ENCODE measurements around the gene AMDHD2. TPM values are rescaled to one million over a fixed set of nuclear protein-coding genes. Genes with fewer than 3 reads are reported as not detected.

The AMDHD2 gene
- total RNA-seq, 1 donor from 2014 or later, result 9.3 TPM

- peaks cover 30% of the 10 kb centered on the region for H3K4me1 ChIP-seq
- H3K36me3 ChIP-seq, result peaks cover 3% of the 10 kb centered on the region
- H3K4me3 ChIP-seq, result no peak overlapping the region
- intact Hi-C loops (cut with micrococcal nuclease), result no loop called here
- no peaks in the 10 kb centered on the region for H3K27me3 ChIP-seq (ENCODE audit: low read depth)
- no peak for TF ChIP-seq CTCF (IDR thresholded peaks at IDR 0.05; ENCODE audit: borderline replicate concordance)
- H3K27ac ChIP-seq (replicated peaks), result no peak overlapping the region
- no peak for DNase-seq
- no peaks in the 10 kb centered on the region for H3K9me3 ChIP-seq (replicated peaks)
These were observed 30.6 kb upstream of the AMDHD2 start for GRCh38 chr16:2489581-2489980.

GRCh38 chr16:2490190-2491105, 29.7 kb upstream of the AMDHD2 start:
- Histone ChIP-seq H3K36me3 (peaks cover 3% of the 10 kb centered on the region), H3K27me3 (ENCODE audit: low read depth) (no peaks in the 10 kb centered on the region), H3K4me1 (peaks cover 21% of the 10 kb centered on the region), H3K27ac (replicated peaks) (no peak overlapping the region), H3K4me3 (no peak overlapping the region), H3K9me3 (replicated peaks) (no peaks in the 10 kb centered on the region)
- no peak for TF ChIP-seq CTCF (IDR thresholded peaks at IDR 0.05; ENCODE audit: borderline replicate concordance)
- intact Hi-C loops (cut with micrococcal nuclease), result no loop called here
- no peak for DNase-seq

GRCh38 chr16:2492292-2492691, 27.9 kb upstream of the AMDHD2 start:
- Histone ChIP-seq H3K27me3 (ENCODE audit: low read depth) (no peaks in the 10 kb centered on the region), H3K4me1 (peaks cover 11% of the 10 kb centered on the region), H3K36me3 (peaks cover 10% of the 10 kb centered on the region), H3K27ac (replicated peaks) (no peak overlapping the region), H3K9me3 (replicated peaks) (no peaks in the 10 kb centered on the region), H3K4me3 (no peak overlapping the region)
- no peak for DNase-seq
- no peak for TF ChIP-seq CTCF (IDR thresholded peaks at IDR 0.05; ENCODE audit: borderline replicate concordance)
- intact Hi-C loops (cut with micrococcal nuclease), result no loop called here

- no peak overlapping the region for H3K4me3 ChIP-seq
- peaks cover 10% of the 10 kb centered on the region for H3K36me3 ChIP-seq
- intact Hi-C loops (cut with micrococcal nuclease), result no loop called here
- DNase-seq, result no peak
- no peak for TF ChIP-seq CTCF (IDR thresholded peaks at IDR 0.05; ENCODE audit: borderline replicate concordance)
- no peaks in the 10 kb centered on the region for H3K9me3 ChIP-seq (replicated peaks)
- no peak overlapping the region for H3K27ac ChIP-seq (replicated peaks)
- H3K27me3 ChIP-seq (ENCODE audit: low read depth), result no peaks in the 10 kb centered on the region
- peaks cover 21% of the 10 kb centered on the region for H3K4me1 ChIP-seq
These were observed 26.6 kb upstream of the AMDHD2 start for GRCh38 chr16:2493605-2494004.

GRCh38 chr16:2494616-2495015, 25.6 kb upstream of the AMDHD2 start:
- Histone ChIP-seq H3K27me3 (ENCODE audit: low read depth) (no peaks in the 10 kb centered on the region), H3K4me1 (peaks cover 31% of the 10 kb centered on the region), H3K4me3 (no peak overlapping the region), H3K9me3 (replicated peaks) (no peaks in the 10 kb centered on the region), H3K36me3 (peaks cover 10% of the 10 kb centered on the region), H3K27ac (replicated peaks) (no peak overlapping the region)
- no peak for DNase-seq
- no peak for TF ChIP-seq CTCF (IDR thresholded peaks at IDR 0.05; ENCODE audit: borderline replicate concordance)
- intact Hi-C loops (cut with micrococcal nuclease), result no loop called here

All from left ventricle myocardium inferior (tissue), 1 donor.